ENCODE data around the gene PAX1.

PAX1 gene

DNA sequence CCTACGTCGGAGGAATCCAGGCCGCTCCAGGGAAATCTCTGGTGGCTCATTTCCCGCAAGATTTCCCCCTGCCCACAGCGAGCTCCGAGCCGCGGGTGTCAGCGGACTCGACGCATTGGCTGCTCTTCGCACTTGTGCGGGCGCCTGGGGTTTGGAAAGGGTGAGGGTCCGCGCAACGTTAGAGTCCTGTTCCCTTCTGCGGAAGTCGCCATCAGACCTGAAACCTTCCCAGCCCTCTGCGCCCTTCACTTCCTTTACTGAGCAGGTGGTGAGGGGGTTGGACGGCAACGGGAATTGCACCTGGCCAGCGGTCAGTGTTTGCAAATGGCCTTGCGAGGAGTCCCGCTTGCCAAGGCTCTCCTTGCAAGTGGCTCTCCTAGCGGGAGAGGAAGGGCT is 8.4 kb downstream of the PAX1 start:
- Histone ChIP-seq H3K9me3 (ENCODE audit: low read length) (no peaks in the 10 kb centered on the region), H3F3A (ENCODE audit: insufficient read depth, low read length) (no peaks in the 10 kb centered on the region), H3K27ac (ENCODE audit: low read depth, low read length, poor library complexity, severe bottlenecking) (no peak overlapping the region), H3K36me3 (ENCODE audit: insufficient read depth, low read length) (no peaks in the 10 kb centered on the region), H2AFZ (ENCODE audit: low read length) (no peak overlapping the region), H3K79me2 (ENCODE audit: insufficient read depth, low read length) (no peaks in the 10 kb centered on the region), H3K4me3 (ENCODE audit: low read depth, low read length, poor library complexity, severe bottlenecking) (no peak overlapping the region), H3K9me2 (ENCODE audit: low read depth, low read length) (no peaks in the 10 kb centered on the region), H3K4me2 (ENCODE audit: low read length) (no peak overlapping the region), H3K27me3 (ENCODE audit: insufficient read depth, low read length) (no peaks in the 10 kb centered on the region), H3K4me1 (ENCODE audit: insufficient read depth, low read length, severe bottlenecking) (no peaks in the 10 kb centered on the region), H4K20me1 (ENCODE audit: insufficient read depth, low read length) (no peaks in the 10 kb centered on the region), H3K9ac (ENCODE audit: low read length) (no peak overlapping the region)
- TF ChIP-seq EZH2 (IDR thresholded peaks at IDR 0.05; ENCODE audit: borderline replicate concordance, low read length) (no peak), CTCF (IDR thresholded peaks at IDR 0.05; ENCODE audit: low read length) (no peak)

GRCh38 chr20:21714297-21715192 is 9.1 kb downstream of the PAX1 start:
- H3K36me3 ChIP-seq (ENCODE audit: insufficient read depth, low read length): no peaks in the 10 kb centered on the region
- H3F3A ChIP-seq (ENCODE audit: insufficient read depth, low read length): no peaks in the 10 kb centered on the region
- TF ChIP-seq EZH2 (IDR thresholded peaks at IDR 0.05; ENCODE audit: borderline replicate concordance, low read length) (no peak), CTCF (IDR thresholded peaks at IDR 0.05; ENCODE audit: low read length) (no peak)
- no peak overlapping the region for H3K27ac ChIP-seq (ENCODE audit: low read depth, low read length, poor library complexity, severe bottlenecking)
- no peaks in the 10 kb centered on the region for H3K9me3 ChIP-seq (ENCODE audit: low read length)
- H2AFZ ChIP-seq (ENCODE audit: low read length): no peak overlapping the region
- H3K4me1 ChIP-seq (ENCODE audit: insufficient read depth, low read length, severe bottlenecking): no peaks in the 10 kb centered on the region
- no peaks in the 10 kb centered on the region for H4K20me1 ChIP-seq (ENCODE audit: insufficient read depth, low read length)
- no peak overlapping the region for H3K9ac ChIP-seq (ENCODE audit: low read length)
- no peaks in the 10 kb centered on the region for H3K9me2 ChIP-seq (ENCODE audit: low read depth, low read length)
- H3K4me2 ChIP-seq (ENCODE audit: low read length): no peak overlapping the region
- no peaks in the 10 kb centered on the region for H3K79me2 ChIP-seq (ENCODE audit: insufficient read depth, low read length)
- H3K27me3 ChIP-seq (ENCODE audit: insufficient read depth, low read length): no peaks in the 10 kb centered on the region
- no peak overlapping the region for H3K4me3 ChIP-seq (ENCODE audit: low read depth, low read length, poor library complexity, severe bottlenecking)

DNA sequence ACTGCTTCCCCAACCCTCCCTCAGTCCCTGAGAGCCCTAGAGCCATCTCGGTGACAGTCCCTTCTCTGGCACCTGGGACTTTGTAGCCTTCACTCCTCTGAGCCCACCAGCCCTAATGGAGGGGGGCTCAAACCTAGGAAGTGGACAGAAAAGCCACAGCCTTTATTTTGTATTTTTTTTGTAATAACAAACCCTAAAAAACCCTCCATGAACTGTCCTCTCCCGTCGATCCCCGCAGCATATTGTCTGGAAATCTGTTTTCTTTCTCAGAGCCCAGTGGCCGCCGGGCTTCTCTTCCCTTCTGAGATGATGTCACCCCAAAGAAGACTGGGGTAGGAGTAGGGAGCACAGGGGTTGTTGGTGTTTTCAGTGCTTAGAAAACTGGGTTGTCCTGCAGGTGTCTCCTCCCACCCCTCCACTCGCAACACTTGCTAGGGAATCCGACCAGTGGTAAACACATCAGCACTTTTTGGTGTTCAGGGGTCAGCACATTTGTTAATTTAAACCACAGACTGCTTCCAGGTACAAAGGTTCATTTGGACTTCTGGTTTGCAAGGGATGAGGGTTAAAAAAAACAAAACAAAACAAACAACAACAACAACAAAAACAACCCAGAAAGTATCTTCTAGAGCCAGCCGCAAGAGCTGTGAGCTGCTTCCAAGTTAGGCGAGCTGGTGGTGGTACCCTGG is 9.9 kb downstream of the PAX1 start:
- Histone ChIP-seq H3K4me3 (ENCODE audit: low read depth, low read length, poor library complexity, severe bottlenecking) (no peak overlapping the region), H3F3A (ENCODE audit: insufficient read depth, low read length) (no peaks in the 10 kb centered on the region), H3K4me2 (ENCODE audit: low read length) (no peak overlapping the region)

More for the DNA sequence above, 9.9 kb downstream of the PAX1 start:
- Histone ChIP-seq H3K9me2 (ENCODE audit: low read depth, low read length) (no peaks in the 10 kb centered on the region), H4K20me1 (ENCODE audit: insufficient read depth, low read length) (no peaks in the 10 kb centered on the region), H3K9ac (ENCODE audit: low read length) (no peak overlapping the region), H3K79me2 (ENCODE audit: insufficient read depth, low read length) (no peaks in the 10 kb centered on the region), H2AFZ (ENCODE audit: low read length) (no peak overlapping the region), H3K27me3 (ENCODE audit: insufficient read depth, low read length) (no peaks in the 10 kb centered on the region), H3K9me3 (ENCODE audit: low read length) (no peaks in the 10 kb centered on the region), H3K36me3 (ENCODE audit: insufficient read depth, low read length) (no peaks in the 10 kb centered on the region), H3K27ac (ENCODE audit: low read depth, low read length, poor library complexity, severe bottlenecking) (no peak overlapping the region), H3K4me1 (ENCODE audit: insufficient read depth, low read length, severe bottlenecking) (no peaks in the 10 kb centered on the region)
- TF ChIP-seq EZH2 (IDR thresholded peaks at IDR 0.05; ENCODE audit: borderline replicate concordance, low read length): no peak
- no peak for TF ChIP-seq CTCF (IDR thresholded peaks at IDR 0.05; ENCODE audit: low read length)
